Upper lobe of left lung (tissue), 6 donors: Measurements from ENCODE around the gene EVC2. TPM values are rescaled to one million over a fixed set of nuclear protein-coding genes. Genes with fewer than 3 reads are reported as not detected.

Experiments
- ATAC-seq, 2 donors: fragments of 200-7000 bp; cut with Tn5 transposase; one replicate each; pipeline ENCODE4 v1.9.1; 2022; ENCODE audit warnings: mild to moderate bottlenecking in 2 of 2, moderate library complexity in 2 of 2; ENCODE audit not compliant: low FRiP score in 2 of 2
- DNase-seq, 2 donors: peaks; one replicate each; pipeline ENCODE4 v3.0.0-alpha.2; 2019 to 2020
- H3K27ac ChIP-seq, 4 donors: fragments of 200-600 bp; sonication (generic); one replicate each; pipeline ENCODE4 v1.5.1; 2016 to 2019
- H3K27me3 ChIP-seq, 4 donors: fragments of 200-600 bp; sonication (generic); one replicate each; pipeline ENCODE4 v1.5.1; 2017 to 2019
- H3K36me3 ChIP-seq, 4 donors: fragments of 200-600 bp; sonication (generic); one replicate each; pipeline ENCODE4 v1.5.1; 2016 to 2019
- H3K4me1 ChIP-seq, 4 donors: fragments of 200-600 bp; sonication (generic); one replicate each; pipeline ENCODE4 v1.5.1; 2018 to 2019
- H3K4me3 ChIP-seq, 4 donors: fragments of 200-600 bp; sonication (generic); one replicate each; pipeline ENCODE4 v1.5.1; 2017 to 2019; ENCODE audit warnings: mild to moderate bottlenecking in 2 of 4, moderate library complexity in 1 of 4
- H3K9me3 ChIP-seq, 4 donors: fragments of 200-600 bp; sonication (generic); one replicate each; pipeline ENCODE4 v1.5.1; 2018 to 2019
- CTCF ChIP-seq, 6 experiments: fragments of 450-650 bp in 4 of 6; fragments of 200-600 bp in 2 of 6; sonication (generic) in 2 of 6; IDR thresholded peaks; one replicate each; pipeline ENCODE4 v1.5.1; 2016 to 2019; ENCODE audit warnings: antibody characterized with exemption in 6 of 6
- EP300 ChIP-seq, 4 donors: sonication (generic); formaldehyde crosslinking; IDR thresholded peaks; one replicate each; pipeline ENCODE4 v1.5.1; 2017; ENCODE audit warnings: antibody characterized with exemption in 4 of 4, control low read depth in 2 of 4
- POLR2A ChIP-seq, 4 donors: fragments of 450-650 bp; IDR thresholded peaks; one replicate each; pipeline ENCODE4 v1.5.1; 2016 to 2017; ENCODE audit warnings: antibody characterized with exemption in 4 of 4, mild to moderate bottlenecking in 2 of 4
- POLR2AphosphoS5 ChIP-seq, 2 donors: sonication (generic); formaldehyde crosslinking; IDR thresholded peaks; one replicate each; pipeline ENCODE4 v1.5.1; 2017; ENCODE audit warnings: antibody characterized with exemption in 2 of 2
- WGBS, 2 donors: methylation state at CpG; one replicate each; pipeline ENCODE4 v1.1.5; 2017 to 2018; 5-methylcytosine and 5-hydroxymethylcytosine counted together
- total RNA-seq, 6 donors: library from RNA; depleted of rRNA in 4 of 6; stranded (reverse); fragments of >200 nt in 4 of 6; gene quantifications; one replicate each; pipeline versions ENCODE4 v1.1.0 to v1.2.1, GENCODE V29; 2016 to 2021
- donor health status: DM: no; HTN: no; CAD: no; lungs with moderate emphysema.
- donor health status: DM: no; HTN: yes; CAD: no; lungs with severe emphysema.

The EVC2 gene
- total RNA-seq, 6 donors from 2014 or later: 3.2 to 26.2 (median 5.6) TPM

- no peaks in the 10 kb centered on the region for H3K27me3 ChIP-seq
- no peaks in the 10 kb centered on the region for H3K9me3 ChIP-seq
- H3K4me1 ChIP-seq: no peaks in the 10 kb centered on the region
- TF ChIP-seq EP300 (IDR thresholded peaks at IDR 0.05) (no peak), POLR2AphosphoS5 (IDR thresholded peaks at IDR 0.05) (no peak), CTCF (IDR thresholded peaks at IDR 0.05) (no peak), POLR2A (IDR thresholded peaks at IDR 0.05) (no peak)
- WGBS, 2 donors: 62 to 88% methylated on average over 1 of the region's 1 CpG
- DNase-seq: no peak
- H3K4me3 ChIP-seq: no peak overlapping the region
- peaks cover 0 to 31% (median 3%) of the 10 kb centered on the region in 4 donors for H3K36me3 ChIP-seq
- H3K27ac ChIP-seq: no peak overlapping the region
- no peak for ATAC-seq
Observed at GRCh38 chr4:5660185-5660584, 48.2 kb downstream of the EVC2 start.

- ATAC-seq (no peak), DNase-seq (no peak)
- Histone ChIP-seq H3K4me3 (no peak overlapping the region), H3K9me3 (no peaks in the 10 kb centered on the region), H3K4me1 (no peaks in the 10 kb centered on the region), H3K27ac (no peak overlapping the region), H3K27me3 (no peaks in the 10 kb centered on the region), H3K36me3 (peaks cover 0 to 21% (median 3%) of the 10 kb centered on the region in 4 donors)
- WGBS, 2 donors: 86 to 93% methylated on average over 6 of the region's 6 CpGs
- TF ChIP-seq POLR2AphosphoS5 (IDR thresholded peaks at IDR 0.05) (no peak), EP300 (IDR thresholded peaks at IDR 0.05) (no peak), POLR2A (IDR thresholded peaks at IDR 0.05) (no peak), CTCF (IDR thresholded peaks at IDR 0.05) (no peak)
Observed at GRCh38 chr4:5658974-5659373, 49.4 kb downstream of the EVC2 start.

GRCh38 chr4:5656415-5656814 is 51.9 kb downstream of the EVC2 start:
- H3K36me3 ChIP-seq: peaks cover 0 to 8% (median 3%) of the 10 kb centered on the region in 4 donors
- no peak for ATAC-seq
- no peaks in the 10 kb centered on the region for H3K4me1 ChIP-seq
- WGBS, 2 donors: 75 to 88% methylated on average over 4 of the region's 4 CpGs
- TF ChIP-seq EP300 (IDR thresholded peaks at IDR 0.05) (no peak), POLR2AphosphoS5 (IDR thresholded peaks at IDR 0.05) (no peak), CTCF (IDR thresholded peaks at IDR 0.05) (no peak), POLR2A (IDR thresholded peaks at IDR 0.05) (no peak)
- no peaks in the 10 kb centered on the region for H3K9me3 ChIP-seq
- no peaks in the 10 kb centered on the region for H3K27me3 ChIP-seq
- no peak overlapping the region for H3K4me3 ChIP-seq
- no peak overlapping the region for H3K27ac ChIP-seq
- DNase-seq: no peak

- WGBS, 2 donors: 80 to 83% methylated on average over 11 of the region's 11 CpGs
- Histone ChIP-seq H3K36me3 (peaks cover 0 to 7% (median 3%) of the 10 kb centered on the region in 4 donors), H3K4me1 (no peaks in the 10 kb centered on the region), H3K27me3 (no peaks in the 10 kb centered on the region), H3K9me3 (no peaks in the 10 kb centered on the region), H3K27ac (no peak overlapping the region), H3K4me3 (no peak overlapping the region)
- DNase-seq: no peak
- no peak for ATAC-seq
- TF ChIP-seq POLR2AphosphoS5 (IDR thresholded peaks at IDR 0.05): no peak
- TF ChIP-seq POLR2A (IDR thresholded peaks at IDR 0.05): no peak
- TF ChIP-seq EP300 (IDR thresholded peaks at IDR 0.05): no peak
- no peak for TF ChIP-seq CTCF (IDR thresholded peaks at IDR 0.05)
Observed at GRCh38 chr4:5654791-5655190, 53.6 kb downstream of the EVC2 start.

GRCh38 chr4:5651089-5651488 is 57.3 kb downstream of the EVC2 start:
- TF ChIP-seq POLR2A (IDR thresholded peaks at IDR 0.05) (no peak), CTCF (IDR thresholded peaks at IDR 0.05) (no peak), POLR2AphosphoS5 (IDR thresholded peaks at IDR 0.05) (no peak), EP300 (IDR thresholded peaks at IDR 0.05) (no peak)
- 95% methylated on average over 6 of the region's 6 CpGs for WGBS, 2 donors
- no peak for DNase-seq
- no peak overlapping the region for H3K4me3 ChIP-seq
- H3K9me3 ChIP-seq: no peaks in the 10 kb centered on the region
- no peaks in the 10 kb centered on the region for H3K4me1 ChIP-seq
- no peak overlapping the region for H3K27ac ChIP-seq
- H3K36me3 ChIP-seq: peaks cover 0 to 7% (median 0%) of the 10 kb centered on the region in 4 donors
- no peak for ATAC-seq
- H3K27me3 ChIP-seq: no peaks in the 10 kb centered on the region
